ACC112 (cell line): Measurements from ENCODE around the gene TTC21B.

Source experiments
- H2AFZ ChIP-seq: fragments of 200-600 bp; sonication (generic); one replicate; pipeline ENCODE4 v1.6.0; 2017; ENCODE audit warnings: antibody characterized with exemption, low read length; ENCODE audit not compliant: unreplicated experiment
- H3K27ac ChIP-seq: fragments of 200-600 bp; sonication (generic); 2 replicates; pipeline ENCODE4 v1.5.1; 2014; ENCODE audit warnings: low read depth, mild to moderate bottlenecking, antibody characterized with exemption, low read length, moderate library complexity
- H3K27me3 ChIP-seq: fragments of 200-600 bp; sonication (generic); 2 replicates; pipeline ENCODE4 v1.6.1; 2014; ENCODE audit warnings: mild to moderate bottlenecking, antibody characterized with exemption, low read length, moderate library complexity, mixed read lengths; ENCODE audit not compliant: insufficient read depth
- H3K36me3 ChIP-seq: fragments of 200-600 bp; sonication (generic); 2 replicates; pipeline ENCODE4 v1.6.1; 2016; ENCODE audit warnings: mild to moderate bottlenecking, antibody characterized with exemption, low read length, moderate library complexity, mixed read lengths; ENCODE audit not compliant: insufficient read depth
- H3K4me1 ChIP-seq: fragments of 200-600 bp; sonication (generic); one replicate; pipeline ENCODE4 v1.6.1; 2016; ENCODE audit warnings: low read length, mixed read lengths; ENCODE audit not compliant: insufficient read depth, unreplicated experiment, control insufficient read depth
- H3K4me3 ChIP-seq: fragments of 200-600 bp; sonication (generic); 2 replicates; pipeline ENCODE4 v1.5.1; 2014; ENCODE audit warnings: mild to moderate bottlenecking, low read depth, low read length
- H3K79me2 ChIP-seq: fragments of 200-600 bp; sonication (generic); one replicate; pipeline ENCODE4 v1.6.0; 2016; ENCODE audit warnings: low read length; ENCODE audit not compliant: control insufficient read depth, unreplicated experiment, insufficient read depth

TTC21B gene

DNA sequence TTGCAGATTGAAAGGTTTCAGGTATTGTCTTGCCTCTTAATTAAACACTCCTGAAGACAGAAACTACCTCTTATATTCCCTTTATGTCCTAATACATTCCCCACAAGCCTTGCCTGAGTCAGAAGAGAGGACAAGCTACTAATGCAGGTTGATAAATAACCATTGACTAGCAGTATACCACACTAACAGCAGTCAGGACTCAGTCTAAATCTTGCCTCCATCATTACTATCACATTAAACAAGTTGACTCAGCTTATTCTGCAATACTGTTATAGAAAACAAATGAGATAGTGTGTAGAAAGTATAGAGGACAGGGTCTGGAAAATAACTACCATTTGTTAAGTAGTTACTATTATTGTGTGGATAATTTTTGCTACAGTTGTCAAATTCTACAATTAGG is 63.8 kb downstream of the TTC21B start:
- no peak overlapping the region for H2AFZ ChIP-seq
- peaks cover 6% of the 10 kb centered on the region; the same call in 1 of the 2 replicates for H3K36me3 ChIP-seq
- no peaks in the 10 kb centered on the region for H3K4me1 ChIP-seq
- no peak overlapping the region for H3K4me3 ChIP-seq
- no peaks in the 10 kb centered on the region for H3K27me3 ChIP-seq
- no peaks in the 10 kb centered on the region for H3K79me2 ChIP-seq
- H3K27ac ChIP-seq = no peak overlapping the region

- Histone ChIP-seq H3K36me3 (peaks cover 5% of the 10 kb centered on the region; the same call in 1 of the 2 replicates), H3K79me2 (no peaks in the 10 kb centered on the region), H3K4me1 (no peaks in the 10 kb centered on the region), H3K4me3 (no peak overlapping the region), H3K27me3 (no peaks in the 10 kb centered on the region), H2AFZ (no peak overlapping the region), H3K27ac (no peak overlapping the region)
Measured at GRCh38 chr2:165889158-165889557, 64.4 kb downstream of the TTC21B start.

GRCh38 chr2:165888171-165888570 is 65.4 kb downstream of the TTC21B start:
- peaks cover 10% of the 10 kb centered on the region; the same call in 1 of the 2 replicates for H3K36me3 ChIP-seq
- no peaks in the 10 kb centered on the region for H3K27me3 ChIP-seq
- no peaks in the 10 kb centered on the region for H3K4me1 ChIP-seq
- no peak overlapping the region for H3K27ac ChIP-seq
- no peak overlapping the region for H3K4me3 ChIP-seq
- no peaks in the 10 kb centered on the region for H3K79me2 ChIP-seq
- H2AFZ ChIP-seq = no peak overlapping the region

GRCh38 chr2:165886487-165887146 is 67.0 kb downstream of the TTC21B start:
- H3K27ac ChIP-seq = no peak overlapping the region
- no peaks in the 10 kb centered on the region for H3K4me1 ChIP-seq
- peaks cover 16% of the 10 kb centered on the region; the same call in 1 of the 2 replicates for H3K36me3 ChIP-seq
- H2AFZ ChIP-seq = no peak overlapping the region
- no peaks in the 10 kb centered on the region for H3K79me2 ChIP-seq
- H3K4me3 ChIP-seq = no peak overlapping the region
- H3K27me3 ChIP-seq = no peaks in the 10 kb centered on the region

DNA sequence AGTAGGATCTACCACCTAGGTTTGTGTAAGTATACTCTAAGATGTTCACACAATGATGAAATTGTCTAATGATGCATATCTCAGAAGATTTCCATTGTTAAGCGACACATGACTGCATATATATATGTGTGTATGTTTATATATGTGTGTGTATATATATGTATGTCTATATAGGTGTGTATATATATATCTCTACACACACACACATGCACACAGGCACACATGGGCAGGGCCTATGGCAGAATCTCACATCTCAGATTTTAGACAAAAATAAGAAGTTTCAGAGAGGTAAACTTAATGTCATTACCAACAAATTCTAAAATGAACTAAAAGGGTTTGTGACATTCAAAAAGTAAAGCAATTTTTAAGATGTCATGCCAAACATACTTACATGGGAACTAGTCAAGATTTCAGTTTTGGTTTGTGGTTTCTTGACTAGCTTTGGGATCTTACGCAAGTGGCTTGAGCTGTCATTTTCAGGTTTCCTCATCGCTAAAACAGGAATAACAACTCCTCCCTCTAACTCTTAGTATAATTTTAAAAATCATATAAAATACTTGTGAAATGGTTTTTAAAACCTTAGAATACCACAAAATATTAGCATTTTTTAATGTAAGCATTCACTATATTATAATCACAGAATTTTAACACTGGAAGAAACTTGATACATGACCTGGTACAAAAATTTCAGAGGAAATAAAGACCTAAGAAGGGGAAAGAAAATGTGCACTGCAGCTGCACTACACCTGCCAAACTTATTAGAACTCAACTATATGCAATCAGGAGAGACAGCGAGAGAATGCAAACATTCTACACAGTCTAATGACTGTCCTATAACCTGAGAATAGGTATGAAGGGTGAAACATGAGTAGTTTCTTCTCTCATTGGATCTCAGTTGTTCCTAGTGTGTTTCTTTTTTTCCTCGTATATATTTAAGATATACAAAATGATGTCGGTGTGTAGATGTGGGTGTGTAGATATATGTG is 75.7 kb downstream of the TTC21B start:
- H3K27ac ChIP-seq = 0 out of 2 replicates have a peak overlapping the region, but pooled peaks have one; percentile 21
- H3K36me3 ChIP-seq = peaks cover 18% of the 10 kb centered on the region
- H2AFZ ChIP-seq = no peak overlapping the region
- no peaks in the 10 kb centered on the region for H3K27me3 ChIP-seq
- no peaks in the 10 kb centered on the region for H3K79me2 ChIP-seq
- peaks cover 16% of the 10 kb centered on the region for H3K4me1 ChIP-seq
- no peak overlapping the region for H3K4me3 ChIP-seq

DNA sequence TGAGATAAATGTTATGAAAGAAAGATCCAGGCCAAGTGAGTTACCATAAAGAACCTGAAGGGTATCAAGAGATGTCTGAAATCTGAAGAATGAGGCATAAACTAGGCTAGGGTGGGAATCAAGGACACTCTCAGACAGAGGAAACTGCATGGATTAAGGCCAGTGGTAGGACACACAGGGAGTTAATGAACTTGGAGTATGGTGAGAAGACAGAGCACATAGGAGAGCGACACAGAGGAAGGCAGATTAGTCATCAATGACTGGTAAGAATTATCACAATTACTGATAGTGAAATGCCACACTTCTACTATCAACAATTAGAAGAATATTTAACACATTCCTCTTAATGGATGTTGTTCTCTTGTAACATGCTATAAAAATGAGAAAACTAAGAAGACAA is 76.9 kb downstream of the TTC21B start:
- Histone ChIP-seq H2AFZ (no peak overlapping the region), H3K27me3 (no peaks in the 10 kb centered on the region), H3K36me3 (peaks cover 13% of the 10 kb centered on the region; the same call in 1 of the 2 replicates), H3K27ac (no peak overlapping the region), H3K4me3 (no peak overlapping the region), H3K4me1 (peaks cover 16% of the 10 kb centered on the region), H3K79me2 (no peaks in the 10 kb centered on the region)

- H3K79me2 ChIP-seq = no peaks in the 10 kb centered on the region
- H3K27me3 ChIP-seq = no peaks in the 10 kb centered on the region
- peaks cover 16% of the 10 kb centered on the region for H3K4me1 ChIP-seq
- peaks cover 13% of the 10 kb centered on the region; the same call in 1 of the 2 replicates for H3K36me3 ChIP-seq
- H3K4me3 ChIP-seq = no peak overlapping the region
- no peak overlapping the region for H3K27ac ChIP-seq
- H2AFZ ChIP-seq = no peak overlapping the region
Measured at GRCh38 chr2:165876269-165876668, 77.3 kb downstream of the TTC21B start.

- H3K27ac ChIP-seq = no peak overlapping the region
- H2AFZ ChIP-seq = no peak overlapping the region
- no peaks in the 10 kb centered on the region for H3K79me2 ChIP-seq
- H3K27me3 ChIP-seq = no peaks in the 10 kb centered on the region
- H3K36me3 ChIP-seq = no peaks in the 10 kb centered on the region
- H3K4me3 ChIP-seq = no peak overlapping the region
- peaks cover 16% of the 10 kb centered on the region for H3K4me1 ChIP-seq
Measured at GRCh38 chr2:165874445-165875039, 79.0 kb downstream of the TTC21B start.

DNA sequence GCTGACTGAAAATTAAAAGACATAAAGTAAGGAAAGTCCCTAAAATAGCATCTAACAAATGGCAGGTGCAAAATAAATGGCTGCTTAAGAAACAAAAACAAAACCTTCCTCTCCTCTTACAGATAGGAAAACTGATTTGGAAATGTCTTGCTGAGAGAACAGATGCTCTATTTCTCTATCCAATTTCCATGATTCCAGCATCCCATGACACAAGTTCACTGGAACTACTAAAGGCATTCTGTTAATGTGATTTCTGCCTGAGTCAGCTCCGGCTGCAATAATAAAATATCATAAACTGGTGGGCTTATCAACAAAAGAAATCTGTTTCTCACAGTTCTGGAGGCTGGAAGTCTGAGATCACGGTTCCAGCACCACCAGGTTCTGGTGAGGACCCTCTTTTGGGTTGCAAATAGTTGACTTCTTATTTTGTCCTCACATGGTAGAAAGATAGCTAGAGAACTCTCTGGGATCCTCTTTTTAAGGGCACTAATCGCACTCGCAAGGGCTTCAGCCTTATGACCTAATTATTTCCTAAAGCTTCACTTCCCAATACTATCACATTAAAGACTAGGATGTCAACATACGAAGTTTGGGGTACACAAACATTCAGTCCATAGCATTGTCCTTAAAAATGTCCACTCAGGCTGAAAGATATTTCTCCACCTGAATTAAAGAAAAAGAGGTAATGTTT is 81.3 kb downstream of the TTC21B start:
- no peak overlapping the region for H3K4me3 ChIP-seq
- 0 out of 2 replicates have a peak, but pooled peaks cover 3% of the 10 kb centered on the region for H3K36me3 ChIP-seq
- no peak overlapping the region for H3K27ac ChIP-seq
- H2AFZ ChIP-seq = no peak overlapping the region
- H3K79me2 ChIP-seq = no peaks in the 10 kb centered on the region
- H3K4me1 ChIP-seq = peaks cover 7% of the 10 kb centered on the region
- no peaks in the 10 kb centered on the region for H3K27me3 ChIP-seq

DNA sequence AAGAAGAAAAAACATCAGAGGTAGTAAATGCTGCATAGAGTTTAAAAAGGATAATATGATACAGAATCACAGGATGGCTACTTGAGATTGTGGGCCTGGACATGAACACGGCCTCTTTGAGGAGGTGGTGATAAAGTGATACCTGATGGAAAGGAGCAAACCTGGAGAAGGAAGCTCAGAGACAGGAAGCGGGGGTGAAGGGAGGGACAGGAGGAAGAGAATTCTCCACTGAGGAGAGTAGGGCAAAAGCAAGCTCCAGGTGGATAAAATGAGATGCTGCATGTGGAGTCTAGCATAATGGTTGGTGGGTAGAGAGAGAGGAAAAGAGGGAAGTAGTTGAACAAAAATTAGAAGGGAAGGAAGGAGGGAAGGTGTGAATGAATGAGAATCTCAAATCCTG is 82.6 kb downstream of the TTC21B start:
- 0 out of 2 replicates have a peak, but pooled peaks cover 3% of the 10 kb centered on the region for H3K36me3 ChIP-seq
- H3K4me1 ChIP-seq = no peaks in the 10 kb centered on the region

More for the DNA sequence above, 82.6 kb downstream of the TTC21B start:
- Histone ChIP-seq H3K27ac (no peak overlapping the region), H2AFZ (no peak overlapping the region), H3K79me2 (no peaks in the 10 kb centered on the region), H3K4me3 (no peak overlapping the region), H3K27me3 (no peaks in the 10 kb centered on the region)
